Ammon's horn (tissue), 1 donor: ENCODE measurements around the gene MYRIP.

Source experiments
- DNase-seq: peaks from one replicate; pipeline ENCODE4 v3.0.0-alpha.2; 2016; ENCODE audit warnings: low spot score

The MYRIP gene

GRCh38 chr3:40290396-40290795 lies 481.0 kb downstream of the MYRIP start:
- no peak for DNase-seq

- no peak for DNase-seq
Observed at GRCh38 chr3:40291471-40291870, 482.1 kb downstream of the MYRIP start.

GRCh38 chr3:40292637-40293349 lies 483.4 kb downstream of the MYRIP start:
- peak; percentile 85 for DNase-seq

- DNase-seq: no peak
Observed at GRCh38 chr3:40294434-40294833, 485.0 kb downstream of the MYRIP start.

- DNase-seq: no peak
Observed at GRCh38 chr3:40298075-40298474, 488.7 kb downstream of the MYRIP start.

GRCh38 chr3:40299130-40299720 lies 489.8 kb downstream of the MYRIP start:
- DNase-seq: no peak

GRCh38 chr3:40299721-40300335 lies 490.4 kb downstream of the MYRIP start:
- no peak for DNase-seq

- DNase-seq: no peak
Observed at GRCh38 chr3:40302784-40303183, 493.4 kb downstream of the MYRIP start.

- no peak for DNase-seq
Observed at GRCh38 chr3:40304352-40304751, 494.9 kb downstream of the MYRIP start.

GRCh38 chr3:40306336-40306735 lies 496.9 kb downstream of the MYRIP start:
- DNase-seq: no peak

- no peak for DNase-seq
Observed at GRCh38 chr3:40307176-40307575, 497.8 kb downstream of the MYRIP start.

- DNase-seq: peak; percentile 22
Observed at GRCh38 chr3:40308725-40309417, 499.5 kb downstream of the MYRIP start.

- peak; percentile 96 for DNase-seq
Observed at GRCh38 chr3:40309418-40309924, 500.1 kb downstream of the MYRIP start, which contains the start of gene EIF1B. Gene EIF1B, plus strand, starts transcription at chr3:40309707. Its CDS starts 235 bp downstream, at chr3:40309942.
